GM12891 (cell line): ENCODE data around the gene SPIN4.
A peak's percentile ranks its signal among the peaks of the same experiment; 100 is the strongest.

ENCODE experiments used
- DNase-seq: peaks from one replicate; pipeline ENCODE4 v3.0.0; 2011; ENCODE audit warnings: low spot score; ENCODE audit not compliant: insufficient read length
- FAIRE-seq: peaks from 2 replicates; lab custom pipeline; 2011; peaks lifted over from hg19 to GRCh38; lab: Jason Lieb, UNC
- PAX5 ChIP-seq: IDR thresholded peaks from 2 replicates; pipeline ENCODE4 v1.6.1; 2011; ENCODE audit warnings: low read length, moderate library complexity, mild to moderate bottlenecking; ENCODE audit not compliant: insufficient read depth, severe bottlenecking
- POLR2A ChIP-seq: IDR thresholded peaks from 2 replicates; pipeline ENCODE4 v1.6.1; 2011; ENCODE audit warnings: low read depth, low read length, control low read depth
- POLR2AphosphoS5 ChIP-seq: IDR thresholded peaks from 2 replicates; pipeline ENCODE4 v1.6.1; 2011; ENCODE audit warnings: low read depth, low read length, control low read depth
- POU2F2 ChIP-seq: IDR thresholded peaks from 2 replicates; pipeline ENCODE4 v1.6.1; 2011; ENCODE audit warnings: low read depth, mild to moderate bottlenecking, control low read depth, low read length, moderate library complexity
- SPI1 ChIP-seq: IDR thresholded peaks from 2 replicates; pipeline ENCODE4 v1.6.1; 2011; ENCODE audit warnings: low read depth, low read length, control low read depth
- TAF1 ChIP-seq: IDR thresholded peaks from 2 replicates; pipeline ENCODE4 v1.6.1; 2011; ENCODE audit warnings: low read depth, low read length, control low read depth

Gene SPIN4

GRCh38 chrX:63350465-63350877 lies 661 bp downstream of the SPIN4 start:
- no peak for FAIRE-seq

GRCh38 chrX:63349307-63349706 lies 1.8 kb downstream of the SPIN4 start:
- DNase-seq, result no peak

More at GRCh38 chrX:63350465-63350877, 661 bp downstream of the SPIN4 start:
- TF ChIP-seq POU2F2, result no peak
- TF ChIP-seq PAX5, result no peak
- no peak for TF ChIP-seq TAF1
- no peak for TF ChIP-seq SPI1
- no peak for TF ChIP-seq POLR2AphosphoS5
- TF ChIP-seq POLR2A, result no peak
- DNase-seq, result no peak

DNA sequence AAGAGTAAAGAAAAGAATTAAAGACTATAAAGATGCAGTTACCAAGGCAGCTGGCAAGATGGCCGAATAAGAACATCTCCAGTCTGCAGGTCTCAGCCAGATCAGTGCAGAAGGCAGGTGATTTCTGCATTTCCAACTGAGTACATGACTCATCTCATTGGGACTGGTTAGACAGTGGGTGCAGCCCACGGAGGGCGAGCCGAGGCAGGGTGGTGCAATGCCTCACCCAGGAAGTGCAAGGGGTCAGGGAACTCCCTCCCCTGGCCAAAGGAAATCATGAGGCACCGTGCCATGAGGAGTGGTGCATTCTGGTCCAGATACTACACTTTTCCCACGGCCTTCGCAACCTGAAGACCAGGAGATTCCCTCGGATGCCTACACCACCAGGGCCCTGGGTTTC lies 20.5 kb downstream of the SPIN4 start:
- TF ChIP-seq POLR2AphosphoS5 (no peak), POU2F2 (no peak), SPI1 (no peak)
- DNase-seq, result no peak
- FAIRE-seq, result no peak

More at GRCh38 chrX:63349307-63349706, 1.8 kb downstream of the SPIN4 start:
- peak; percentile 40 for FAIRE-seq
- TF ChIP-seq POU2F2 (no peak), SPI1 (no peak), TAF1 (no peak), PAX5 (no peak), POLR2AphosphoS5 (no peak)

- FAIRE-seq, result no peak
- TF ChIP-seq PAX5, result no peak
- no peak for TF ChIP-seq TAF1
- no peak for TF ChIP-seq POLR2A
- TF ChIP-seq POLR2AphosphoS5, result no peak
- no peak for TF ChIP-seq POU2F2
- TF ChIP-seq SPI1, result no peak
These were observed 23.3 kb downstream of the SPIN4 start for GRCh38 chrX:63327788-63328187.

GRCh38 chrX:63299596-63299995 lies 51.5 kb downstream of the SPIN4 start:
- FAIRE-seq, result no peak
- no peak for TF ChIP-seq TAF1
- TF ChIP-seq PAX5, result no peak
- TF ChIP-seq POLR2A, result no peak
- no peak for TF ChIP-seq POLR2AphosphoS5
- no peak for TF ChIP-seq POU2F2
- no peak for TF ChIP-seq SPI1
- no peak for DNase-seq

More at GRCh38 chrX:63327788-63328187, 23.3 kb downstream of the SPIN4 start:
- DNase-seq, result no peak
